HG03097 (cell line): Measurements from ENCODE around the gene PRR5.

Source experiments
- ATAC-seq: cut with Tn5 transposase; IDR thresholded peaks from one replicate; pipeline ENCODE4 v1.9.1; 2021; ENCODE audit not compliant: unreplicated experiment, low FRiP score

The PRR5 gene

DNA sequence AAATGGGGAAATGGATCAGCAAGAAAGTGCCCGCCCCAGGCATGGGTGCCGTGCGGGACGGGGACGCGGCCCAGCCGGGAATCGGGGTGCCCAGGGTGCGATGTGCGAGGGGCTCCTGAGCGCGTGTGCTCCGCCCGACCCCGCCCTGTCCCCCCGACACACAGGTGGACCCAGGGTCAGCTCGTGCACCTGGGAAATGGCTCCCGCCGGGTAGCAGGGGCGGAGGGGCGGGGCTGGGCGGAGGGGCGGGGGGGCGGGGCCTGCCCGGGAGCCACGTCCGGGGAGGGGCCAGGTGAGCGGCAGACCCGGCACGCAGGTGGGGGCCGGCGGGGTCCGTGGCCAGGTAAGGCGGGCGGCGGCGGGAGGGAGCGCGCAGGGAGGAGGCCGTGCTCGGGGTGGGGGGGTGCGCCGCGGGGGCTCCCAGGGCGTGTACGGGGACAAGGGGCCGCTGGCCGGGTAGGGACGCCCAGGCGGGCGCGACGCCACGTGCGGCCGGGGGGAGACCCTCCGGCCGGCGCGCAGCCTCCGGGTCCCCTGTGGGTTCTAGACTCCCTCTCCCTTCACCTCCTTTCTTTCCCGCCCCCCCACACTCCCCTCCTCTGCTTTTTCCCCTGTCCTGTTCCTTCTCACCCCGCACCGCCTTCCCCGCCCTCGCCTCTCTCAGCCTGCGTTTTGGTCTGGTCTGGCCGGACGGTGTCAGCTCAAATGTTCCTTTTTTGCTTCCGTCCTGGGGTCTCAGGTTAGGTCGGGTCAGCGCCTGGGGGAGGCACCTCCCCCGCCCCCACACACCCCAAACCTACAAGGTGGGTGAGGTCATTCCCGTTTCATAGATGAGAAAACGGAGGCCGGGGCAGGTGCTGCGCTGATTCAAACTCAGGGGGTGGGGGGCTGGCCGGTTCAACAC lies 50.5 kb downstream of the PRR5 start, which contains the start of gene ARHGAP8:
TSS of gene ARHGAP8 (plus strand) at position 291 of the 904 bp plus-strand sequence. CDS start 33,953 bp downstream, outside the sequence.
- ATAC-seq, result no peak

DNA sequence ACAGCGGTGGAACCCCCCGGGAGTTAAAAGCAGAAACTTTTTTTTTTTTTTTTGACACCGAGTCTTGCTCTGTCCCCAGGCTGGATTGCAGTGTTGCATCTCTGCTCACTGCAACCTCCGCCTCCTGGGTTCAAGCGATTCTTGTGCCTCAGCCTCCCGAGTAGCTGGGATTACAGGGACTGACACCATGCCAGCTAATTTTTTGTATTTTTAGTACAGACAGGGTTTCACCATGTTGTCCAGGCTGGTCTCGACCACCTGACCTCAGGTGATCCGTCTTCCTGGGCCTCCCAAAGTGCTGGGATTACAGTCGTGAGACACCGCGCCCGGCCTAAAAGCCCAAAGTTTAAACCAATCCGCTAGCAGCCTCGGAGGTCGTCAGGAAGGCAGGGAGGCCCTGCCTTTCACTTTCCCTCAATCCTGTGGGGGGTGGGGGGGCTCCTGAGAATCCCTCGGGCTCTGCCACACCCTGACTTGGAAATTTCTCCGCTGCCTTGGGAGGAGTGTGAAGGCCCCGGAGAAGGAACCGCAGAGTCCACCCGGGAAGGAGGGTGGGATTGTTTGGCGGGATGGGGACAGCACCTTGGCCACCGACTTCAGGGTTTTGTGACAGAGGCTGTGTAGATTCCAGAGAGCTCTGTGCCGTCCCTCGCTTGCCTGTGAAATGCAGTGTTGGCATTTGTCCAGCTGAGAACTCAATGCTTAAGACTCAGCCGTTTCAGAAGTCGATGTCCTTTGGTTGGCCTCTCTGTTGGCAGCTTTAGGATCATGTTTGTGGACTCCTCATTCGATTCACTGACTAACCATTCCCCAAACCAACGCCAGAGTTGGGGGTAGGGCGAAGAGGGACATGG lies 51.4 kb downstream of the PRR5 start:
- ATAC-seq, result no peak

DNA sequence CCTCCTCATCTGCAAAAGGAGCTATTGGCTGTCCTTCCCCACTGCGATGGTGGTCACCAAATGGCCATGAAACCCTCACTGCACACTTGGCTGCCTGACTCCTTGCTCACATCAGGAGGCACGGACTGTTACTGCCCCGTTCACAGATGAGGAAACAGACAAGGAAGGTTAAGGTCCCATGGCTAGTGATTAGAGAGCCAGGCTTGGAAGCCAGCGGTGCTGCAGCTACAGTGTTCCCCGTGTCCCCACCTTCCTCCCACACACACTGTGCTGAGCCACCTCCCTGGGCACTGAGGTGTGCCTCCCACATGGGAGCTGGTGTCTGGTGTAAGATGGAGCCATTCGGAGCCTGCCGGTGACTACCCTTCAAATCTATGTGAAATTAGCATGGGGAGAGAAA lies 53.0 kb downstream of the PRR5 start:
- ATAC-seq, result no peak

DNA sequence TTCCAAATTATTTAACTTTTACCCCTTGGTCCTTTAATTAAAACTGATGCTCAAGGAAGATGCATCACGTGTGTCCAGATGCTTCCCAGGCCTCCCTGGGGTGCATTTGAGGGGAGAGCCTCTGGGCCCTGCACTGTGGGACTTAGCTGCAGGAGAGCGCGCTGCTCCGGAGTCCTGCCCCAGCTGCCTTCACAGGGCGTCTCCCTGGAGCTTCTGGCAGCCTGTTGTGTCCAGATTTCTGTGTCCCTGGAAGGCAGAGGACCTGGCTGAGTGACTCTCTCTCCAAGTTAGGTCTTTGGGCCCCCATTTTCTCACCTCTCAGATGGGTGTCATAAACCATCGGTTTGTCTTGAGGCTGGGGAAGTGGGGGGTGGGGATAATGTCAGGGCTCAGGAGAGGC lies 53.4 kb downstream of the PRR5 start:
- no peak for ATAC-seq

DNA sequence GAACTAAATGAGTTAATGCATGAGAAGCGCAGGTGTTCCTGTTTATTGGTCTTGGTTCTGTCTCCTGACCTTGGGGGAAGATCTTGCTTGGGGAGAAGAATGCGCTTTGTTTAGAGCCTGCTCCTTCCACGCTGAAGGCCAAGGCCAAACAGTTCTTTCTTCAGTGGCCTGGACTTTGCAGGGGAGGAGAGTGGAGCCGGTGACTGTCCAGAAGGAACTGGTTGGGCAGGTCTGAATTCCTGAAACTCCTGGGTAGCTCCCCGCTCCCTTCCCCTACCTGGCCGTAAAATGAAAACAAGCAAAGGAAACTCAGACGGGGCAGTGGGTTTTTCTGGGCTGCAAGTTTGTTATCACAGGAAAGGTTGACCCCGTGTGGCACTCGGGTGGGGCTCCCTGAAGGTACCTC lies 54.0 kb downstream of the PRR5 start:
- no peak for ATAC-seq

DNA sequence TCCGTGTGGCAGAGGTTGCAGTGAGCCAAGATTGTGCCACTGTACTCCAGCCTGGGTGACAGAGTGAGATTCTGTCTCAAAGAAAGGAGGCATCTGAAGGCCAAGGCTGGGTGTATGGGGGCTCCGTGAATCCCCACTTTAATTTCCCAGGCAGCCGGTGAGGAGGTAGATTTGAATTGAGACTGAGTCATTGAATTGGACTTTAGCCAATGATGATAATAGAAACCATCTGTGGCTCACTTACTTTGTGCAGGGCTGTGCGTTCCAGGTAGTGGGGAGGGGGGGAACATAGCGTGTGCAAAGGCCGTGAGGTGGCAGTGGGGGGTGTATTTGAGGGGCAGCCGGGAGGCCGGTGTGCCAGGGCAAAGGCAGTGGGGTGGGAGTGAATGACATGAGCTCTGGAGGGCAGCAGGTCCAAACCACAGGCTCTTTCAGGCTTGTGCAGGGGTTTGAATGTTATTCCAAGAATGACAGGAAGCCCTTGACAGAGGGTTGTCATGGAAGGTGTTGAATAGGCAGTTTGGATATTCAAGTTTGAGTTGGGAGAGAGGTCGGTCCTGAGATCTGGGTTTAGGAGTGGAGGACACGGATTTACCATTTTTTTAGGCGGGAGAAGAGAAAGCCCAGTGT lies 56.5 kb downstream of the PRR5 start:
- no peak for ATAC-seq

DNA sequence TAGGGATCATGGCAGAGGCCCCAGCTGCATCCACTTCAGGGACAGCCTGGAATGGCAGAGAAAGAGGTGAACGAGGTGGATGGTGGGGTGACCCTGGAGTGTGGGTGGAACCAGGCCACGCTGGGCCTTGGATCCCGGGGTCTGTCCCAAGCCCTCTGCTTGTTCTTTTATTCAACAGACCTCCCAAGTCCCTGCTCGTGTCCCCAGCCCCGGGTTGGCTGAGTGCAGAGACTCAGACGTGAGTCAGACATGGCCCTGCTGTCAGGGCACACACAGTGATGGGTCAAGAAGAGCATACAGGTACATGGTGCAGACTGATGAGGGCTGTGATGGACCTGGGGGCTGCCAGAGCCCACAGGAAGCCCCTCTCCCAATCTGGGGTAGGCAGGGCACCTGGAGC lies 57.0 kb downstream of the PRR5 start:
- ATAC-seq, result no peak

DNA sequence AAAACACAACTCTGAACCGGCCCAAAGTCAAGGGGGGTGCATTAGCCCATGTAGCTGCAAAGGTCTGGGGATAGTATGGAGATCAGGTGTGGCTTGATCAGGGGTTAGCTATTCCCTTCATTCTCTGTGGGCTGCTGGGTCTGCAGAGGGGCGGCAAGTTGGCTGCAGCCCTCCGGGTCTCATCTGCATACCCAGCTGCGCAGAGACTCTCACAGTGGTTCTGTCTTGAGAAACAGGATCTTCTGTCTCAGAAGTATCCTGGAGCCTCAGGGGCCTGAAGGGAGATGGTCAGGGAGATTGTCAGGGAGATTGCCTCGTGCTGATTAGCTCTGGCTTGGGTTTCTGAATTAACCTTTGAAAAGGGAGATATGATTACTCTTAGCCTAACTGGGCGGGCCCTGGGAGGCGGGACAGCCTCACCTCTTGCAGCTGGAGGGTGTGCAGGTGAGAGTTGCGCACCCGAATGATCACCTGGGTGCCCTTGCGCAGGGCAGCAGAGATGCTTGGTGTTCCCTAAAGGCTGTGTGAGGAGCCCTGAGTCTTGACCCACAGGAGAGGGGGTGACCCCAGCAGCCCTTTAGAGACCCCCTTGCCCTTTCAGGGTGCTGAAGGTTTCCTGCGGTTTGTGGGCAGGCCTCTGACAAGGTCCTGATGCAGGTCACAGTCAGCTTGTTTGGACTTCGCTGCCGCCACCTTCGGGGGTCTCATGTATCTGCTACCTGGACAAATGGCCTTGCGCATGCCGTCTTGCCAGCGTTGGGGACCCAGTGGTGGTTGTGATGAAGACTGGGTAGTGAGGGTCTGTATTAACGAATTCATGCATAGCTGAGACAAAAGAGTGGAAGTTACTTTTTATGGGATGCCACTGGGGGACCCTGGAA lies 57.7 kb downstream of the PRR5 start:
- no peak for ATAC-seq

DNA sequence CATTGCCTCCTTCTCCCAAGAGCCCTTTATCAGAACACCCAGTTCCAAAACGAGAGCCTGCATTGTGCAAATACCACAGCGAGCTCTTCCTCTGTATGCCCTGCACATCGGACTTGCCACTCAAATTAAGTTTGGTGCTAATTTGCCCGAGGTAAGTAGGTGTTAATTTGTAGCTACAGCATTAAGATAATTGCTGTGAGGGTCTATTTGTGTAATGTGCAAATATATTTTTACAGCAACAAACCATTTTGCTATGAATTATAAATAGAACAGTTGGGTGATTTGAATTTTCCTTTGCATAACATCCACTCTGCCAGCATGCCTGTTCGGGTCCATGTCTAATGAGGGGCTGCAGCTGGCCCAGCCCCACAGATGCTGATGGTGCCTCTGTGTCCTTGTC lies 58.5 kb downstream of the PRR5 start:
- no peak for ATAC-seq

DNA sequence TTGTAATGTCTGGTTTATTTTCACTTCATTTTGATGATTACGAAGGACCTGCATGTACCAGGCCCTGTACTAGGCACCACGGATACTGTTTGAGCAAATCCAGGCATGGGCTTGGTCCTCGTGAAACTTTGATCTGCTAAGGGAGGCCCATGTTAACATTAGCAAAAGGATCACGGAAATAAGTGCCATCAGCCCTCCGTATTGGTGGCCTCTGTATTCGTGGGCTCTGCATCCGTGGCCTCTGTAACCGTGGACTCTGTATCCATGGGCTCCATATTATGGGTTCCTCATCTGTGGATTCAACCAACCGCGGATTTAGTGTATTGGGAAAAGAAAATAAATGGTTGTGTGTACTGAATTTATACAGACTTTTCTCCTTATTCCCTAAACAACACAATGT lies 59.0 kb downstream of the PRR5 start:
- ATAC-seq, result no peak

DNA sequence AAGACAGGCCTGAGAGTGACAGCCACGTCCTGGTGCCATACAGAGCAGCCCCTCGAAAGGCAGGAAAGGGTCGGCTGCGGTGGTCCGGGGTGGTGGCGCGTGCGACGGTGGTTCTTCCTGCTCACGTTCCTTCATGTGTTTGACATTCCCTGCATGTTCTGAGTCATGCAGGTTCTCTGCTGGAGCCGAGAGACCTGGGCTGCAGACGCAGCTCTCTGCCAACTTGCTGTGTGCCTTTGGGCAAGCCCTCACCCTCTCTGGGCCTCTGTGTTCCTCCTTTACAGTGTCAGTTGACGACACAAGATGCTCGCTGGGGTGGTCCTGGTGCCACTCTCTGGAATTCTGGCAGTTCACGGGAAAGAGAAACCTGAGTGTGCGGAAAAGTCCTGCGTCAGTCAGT lies 62.4 kb downstream of the PRR5 start:
- no peak for ATAC-seq

DNA sequence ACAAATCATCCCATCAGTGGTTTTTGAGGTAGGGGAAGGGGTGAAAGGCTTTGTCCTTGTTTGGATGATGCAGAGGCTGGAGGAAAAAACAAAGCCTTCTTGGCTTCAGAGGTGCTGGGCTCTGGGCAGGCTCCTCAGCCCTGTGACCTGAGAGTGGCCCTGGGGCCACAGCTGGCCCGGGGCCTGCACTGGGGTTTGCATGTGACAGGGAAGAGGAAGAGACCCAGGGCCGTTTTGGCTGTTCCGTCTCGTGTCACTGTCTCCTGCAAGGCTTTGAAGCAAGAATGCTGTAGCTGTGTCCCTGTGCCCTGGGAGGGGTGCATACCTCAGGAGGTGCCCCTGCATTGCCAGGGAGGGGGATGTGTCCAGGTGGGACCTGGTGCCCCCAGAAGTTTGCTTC lies 63.0 kb downstream of the PRR5 start:
- ATAC-seq, result no peak

DNA sequence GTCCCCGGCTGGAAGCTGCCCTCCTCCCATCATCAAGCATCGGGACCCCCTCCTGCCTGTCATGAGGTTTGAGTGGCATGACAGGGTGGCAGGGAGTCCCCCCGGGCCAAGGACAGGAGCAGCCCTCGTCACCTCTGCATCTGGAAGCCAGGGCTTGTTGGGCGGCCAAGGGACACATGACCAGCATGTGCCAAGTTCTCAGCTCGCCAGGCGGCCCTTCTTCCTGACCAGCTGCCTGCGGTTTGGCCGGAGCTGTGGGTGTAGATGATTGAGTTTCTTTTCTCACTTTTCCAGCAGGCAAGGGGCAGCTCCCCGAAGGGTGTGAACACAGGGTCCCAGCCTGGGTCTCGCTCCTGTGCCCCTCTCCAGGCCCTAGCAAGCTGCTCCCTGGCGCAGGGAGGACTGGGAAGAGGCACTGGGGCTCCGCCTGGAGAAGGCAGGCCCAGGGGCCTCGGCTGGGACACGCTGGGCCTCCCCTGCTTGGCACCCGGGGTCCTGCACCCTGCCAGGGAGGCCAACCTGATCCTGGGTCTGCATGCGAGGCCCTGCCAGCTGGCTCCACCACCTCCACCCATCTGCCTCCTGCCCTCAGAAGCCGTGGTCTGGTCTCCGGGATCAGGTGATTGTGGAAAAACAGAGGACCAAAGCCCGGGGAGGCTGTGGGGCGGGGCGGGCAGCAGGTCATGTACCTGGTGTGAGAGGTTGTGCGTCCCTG lies 63.7 kb downstream of the PRR5 start:
- ATAC-seq, result no peak

DNA sequence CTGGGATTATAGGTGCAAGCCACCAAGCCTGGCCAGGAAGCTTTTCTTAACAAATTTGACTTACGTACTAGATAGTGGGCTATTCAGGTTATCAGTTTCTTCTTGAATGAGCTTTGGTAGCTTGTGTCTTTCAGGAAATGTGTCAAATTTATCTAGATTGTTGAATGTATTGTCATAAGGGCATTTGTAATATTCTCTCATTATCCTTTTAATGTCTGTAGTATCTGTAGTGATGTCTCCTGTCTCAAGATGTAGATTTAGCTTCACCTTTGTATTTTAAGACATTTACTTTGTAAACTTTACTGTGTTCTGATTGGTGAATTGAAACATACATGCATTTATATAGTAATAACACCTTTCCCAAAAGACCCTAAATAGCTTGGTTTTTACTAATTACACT lies 71.1 kb downstream of the PRR5 start:
- no peak for ATAC-seq

DNA sequence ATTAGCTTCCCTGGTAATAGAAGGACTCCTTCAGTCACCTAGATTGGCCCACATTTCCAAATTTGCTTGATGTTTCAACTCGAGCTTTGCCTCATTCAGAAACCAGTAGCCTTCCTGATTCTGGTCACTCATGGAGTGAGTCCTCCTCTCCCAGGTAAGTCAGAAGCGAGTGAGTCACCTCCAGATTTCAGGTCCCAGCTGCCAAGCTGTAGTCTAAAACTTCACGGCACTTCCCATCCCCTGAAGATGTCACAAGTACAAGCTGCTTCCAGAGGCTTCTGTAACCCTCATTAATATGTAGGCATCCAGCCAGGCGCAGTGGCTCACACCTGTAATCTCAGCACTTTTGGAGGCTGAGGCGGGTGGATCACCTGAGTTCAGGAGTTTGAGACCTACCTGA lies 73.9 kb downstream of the PRR5 start:
- ATAC-seq, result no peak

DNA sequence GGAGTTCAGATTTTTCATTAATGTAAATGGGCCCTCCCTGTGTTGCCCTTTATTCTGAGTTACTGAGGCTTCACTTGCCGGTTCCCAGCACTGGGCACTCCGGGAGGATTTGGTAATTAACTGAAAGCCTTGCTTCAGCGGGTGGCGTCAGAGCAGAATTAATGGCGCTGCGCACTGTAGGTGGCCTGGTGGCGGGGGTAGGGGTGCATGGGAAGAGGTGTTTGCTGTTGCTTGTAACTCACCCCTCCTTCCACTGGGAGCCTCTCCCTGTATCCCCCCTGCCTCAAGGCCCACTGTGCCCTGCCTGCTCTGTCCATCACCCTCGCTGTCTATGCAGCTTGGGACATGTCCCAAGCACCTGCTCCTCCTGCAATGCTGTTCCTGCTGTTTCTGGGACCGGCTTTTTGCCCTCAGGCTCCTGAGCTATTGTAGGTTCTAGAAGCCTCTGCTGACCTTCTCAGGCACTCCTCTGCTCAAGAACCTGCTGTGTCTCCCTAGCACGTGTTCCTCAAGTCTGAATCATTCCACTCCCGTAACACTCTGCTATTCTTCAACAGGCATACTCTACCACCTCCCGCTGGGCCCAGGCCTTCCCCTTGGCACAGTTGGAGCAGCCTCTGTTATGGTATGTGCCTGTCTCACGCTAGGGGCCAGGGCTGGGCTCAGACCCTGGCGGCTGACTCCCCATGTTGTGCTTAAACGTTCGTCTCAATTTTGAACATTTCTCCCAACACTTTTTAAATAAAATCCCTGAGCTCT lies 74.8 kb downstream of the PRR5 start:
- ATAC-seq, result no peak

DNA sequence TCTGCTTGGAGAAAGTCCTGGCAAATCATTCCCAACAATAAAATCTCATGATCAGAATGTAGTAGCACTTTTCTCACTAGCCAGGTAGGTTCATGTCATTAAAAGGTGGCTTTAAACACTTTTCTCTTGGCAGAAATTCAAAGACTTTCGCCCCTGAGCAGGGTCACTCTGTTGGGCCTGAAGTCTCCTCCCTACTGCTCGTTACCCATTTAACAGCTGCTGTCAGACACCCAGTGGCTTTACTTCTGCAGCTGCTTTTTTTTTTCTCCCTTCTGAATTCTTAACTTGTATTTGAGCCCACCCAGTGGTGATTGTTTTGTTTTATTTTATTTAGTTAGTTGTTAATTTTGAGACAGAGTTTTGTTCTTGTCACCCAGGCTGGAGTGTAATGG lies 75.4 kb downstream of the PRR5 start:
- ATAC-seq, result no peak

DNA sequence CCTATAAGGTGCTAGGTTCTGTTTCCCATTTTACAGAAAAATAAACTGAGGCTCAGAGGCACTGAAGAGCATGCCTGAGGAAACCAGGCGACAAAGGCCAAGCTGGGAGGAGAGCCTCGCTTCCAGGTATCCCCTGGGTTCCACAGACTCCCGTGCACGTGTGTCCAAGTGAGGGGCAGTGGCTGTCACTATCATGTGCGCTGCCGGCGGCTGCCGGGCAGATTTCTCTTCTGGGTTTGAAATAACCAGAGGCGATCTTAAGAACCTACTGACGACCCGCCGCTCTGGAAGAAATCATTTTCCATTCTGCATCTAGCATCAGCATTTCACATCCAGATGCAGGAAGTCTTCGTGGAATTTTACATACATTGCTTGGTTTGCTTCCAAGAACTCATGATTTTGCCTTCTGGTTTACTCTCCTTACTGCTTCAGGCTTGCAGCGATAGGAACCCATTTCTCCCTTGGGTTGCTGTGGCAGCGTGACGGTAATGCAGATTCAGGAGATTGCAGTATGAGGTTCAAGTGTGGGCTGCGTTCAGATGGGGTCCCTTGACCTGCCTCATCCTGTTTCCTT lies 79.0 kb downstream of the PRR5 start:
- ATAC-seq, result no peak
